HepG2 (cell line): ENCODE measurements around the gene UBC. TPM values are rescaled to one million over a fixed set of nuclear protein-coding genes. Genes with fewer than 3 reads are reported as not detected.

ENCODE experiments used
- AHR ChIP-seq: IDR thresholded peaks from 2 replicates; pipeline ENCODE4 v1.6.1; 2018; ENCODE audit warnings: missing genetic modification reagents, missing compliant biosample characterization
- ARHGAP35 ChIP-seq: sonication (generic); formaldehyde crosslinking; IDR thresholded peaks from 2 replicates; pipeline ENCODE4 v1.9.0; 2022; ENCODE audit warnings: mild to moderate bottlenecking, inconsistent platforms, moderate library complexity, missing genetic modification reagents, borderline replicate concordance
- FLYWCH1 ChIP-seq: sonication (generic); formaldehyde crosslinking; IDR thresholded peaks from 2 replicates; pipeline ENCODE4 v1.8.1; 2023; ENCODE audit warnings: mild to moderate bottlenecking, missing genetic modification reagents
- FOXK2 ChIP-seq: fragments of 450-650 bp; IDR thresholded peaks from 2 replicates; pipeline ENCODE4 v1.6.1; 2016
- GLMP ChIP-seq: sonication (generic); formaldehyde crosslinking; IDR thresholded peaks from 2 replicates; pipeline ENCODE4 v1.9.0; 2021; ENCODE audit warnings: missing genetic modification reagents, mild to moderate bottlenecking, borderline replicate concordance
- JARID2 ChIP-seq: sonication (generic); formaldehyde crosslinking; IDR thresholded peaks from 2 replicates; pipeline ENCODE4 v1.8.1; 2023; ENCODE audit warnings: missing genetic modification reagents, inconsistent platforms; ENCODE audit not compliant: insufficient replicate concordance
- NR2C2 ChIP-seq: sonication (generic); formaldehyde crosslinking; IDR thresholded peaks from 2 replicates; pipeline ENCODE4 v1.4.0; 2020; ENCODE audit warnings: missing genetic modification reagents, mild to moderate bottlenecking, moderate library complexity, borderline replicate concordance
- NR3C1 ChIP-seq: sonication (generic); formaldehyde crosslinking; IDR thresholded peaks from 2 replicates; pipeline ENCODE4 v1.4.0; 2020; ENCODE audit warnings: missing genetic modification reagents
- PCBP2 ChIP-seq: fragments of 200-400 bp; formaldehyde crosslinking; optimal IDR thresholded peaks from 2 replicates; pipeline ENCODE3; 2018; ENCODE audit warnings: low read length, low read depth; ENCODE audit not compliant: poor library complexity, severe bottlenecking
- PHB2 ChIP-seq: fragments of 450-650 bp; IDR thresholded peaks from 2 replicates; pipeline ENCODE4 v1.6.1; 2018; ENCODE audit not compliant: partially characterized antibody
- PITX1 ChIP-seq: sonication (generic); formaldehyde crosslinking; IDR thresholded peaks from 2 replicates; pipeline ENCODE4 v1.5.1; 2020; ENCODE audit warnings: mild to moderate bottlenecking, missing genetic modification reagents
- SIN3A ChIP-seq: IDR thresholded peaks from 2 replicates; pipeline ENCODE4 v1.6.1; 2011; ENCODE audit warnings: low read depth, mild to moderate bottlenecking, control low read depth, low read length, borderline replicate concordance
- SMARCE1 ChIP-seq: fragments of 450-650 bp; IDR thresholded peaks from 2 replicates; pipeline ENCODE4 v1.6.1; 2017; ENCODE audit warnings: borderline replicate concordance
- SOX6 ChIP-seq, 2 experiments: fragments of 450-650 bp in 1 of 2; sonication (generic) in 1 of 2; formaldehyde crosslinking in 1 of 2; IDR thresholded peaks; 2 replicates each; pipeline versions ENCODE4 v1.4.0 to v1.6.1; 2017 to 2020; ENCODE audit warnings: antibody characterized with exemption in 1 of 2, mild to moderate bottlenecking in 1 of 2, missing genetic modification reagents in 1 of 2
- WIZ ChIP-seq: sonication (generic); formaldehyde crosslinking; IDR thresholded peaks from 2 replicates; pipeline ENCODE4 v1.5.1; 2020; ENCODE audit warnings: mild to moderate bottlenecking, missing genetic modification reagents
- ZFP36L1 ChIP-seq: sonication (generic); formaldehyde crosslinking; IDR thresholded peaks from 2 replicates; pipeline ENCODE4 v1.8.0; 2022; ENCODE audit warnings: mild to moderate bottlenecking, missing genetic modification reagents, moderate library complexity
- ZKSCAN8 ChIP-seq: IDR thresholded peaks from 2 replicates; pipeline ENCODE4 v1.6.1; 2016; ENCODE audit warnings: borderline replicate concordance, missing genetic modification reagents, missing compliant biosample characterization
- ZMYM2 ChIP-seq: sonication (generic); formaldehyde crosslinking; IDR thresholded peaks from 2 replicates; pipeline ENCODE4 v1.8.0; 2022; ENCODE audit warnings: mild to moderate bottlenecking, missing genetic modification reagents
- ZNF136 ChIP-seq: sonication (generic); formaldehyde crosslinking; IDR thresholded peaks from 2 replicates; pipeline ENCODE4 v1.8.1; 2022; ENCODE audit warnings: low read depth, mild to moderate bottlenecking, moderate library complexity, missing genetic modification reagents
- ZNF253 ChIP-seq: sonication (generic); formaldehyde crosslinking; IDR thresholded peaks from 2 replicates; pipeline ENCODE4 v1.8.0; 2022; ENCODE audit warnings: mild to moderate bottlenecking, missing genetic modification reagents, borderline replicate concordance
- ZNF414 ChIP-seq: sonication (generic); formaldehyde crosslinking; IDR thresholded peaks from 2 replicates; pipeline ENCODE4 v1.5.0; 2020; ENCODE audit warnings: missing genetic modification reagents
- polyA plus RNA-seq, 8 experiments: library from polyadenylated mRNA; depleted of rRNA in 3 of 8; stranded (reverse) in 7 of 8; unstranded in 1 of 8; fragments of >200 nt; fragmentation: Illumina TruSeq in 4 of 8; extraction: Trizol in 4 of 8; gene quantifications; 2 replicates each; pipeline versions ENCODE4 v1.2.1 to v1.2.3, GENCODE V29; 2011 to 2016; ENCODE audit warnings: low read depth in 4 of 8, missing spikeins in 1 of 8, mixed read lengths in 1 of 8; ENCODE audit not compliant: insufficient read depth in 1 of 8
- total RNA-seq, 5 experiments: library from RNA; depleted of rRNA; stranded (reverse); fragments of >200 nt; fragmentation: Illumina TruSeq; extraction: Trizol; gene quantifications; 2 replicates each; pipeline ENCODE4 v1.2.3, GENCODE V29; 2016; ENCODE audit warnings: low read depth in 1 of 5
- TF ChIP-seq, protein P1 (sequence below): sonication (generic); formaldehyde crosslinking; IDR thresholded peaks from 2 replicates; pipeline ENCODE4 v1.4.0; 2020; ENCODE audit warnings: missing genetic modification reagents

The UBC gene
- total and polyA plus RNA-seq, 2 of the 13 experiments (the other 11 are each of a cell fraction or from before 2014, with no cell fraction given) = 805 to 1,432 TPM

DNA sequence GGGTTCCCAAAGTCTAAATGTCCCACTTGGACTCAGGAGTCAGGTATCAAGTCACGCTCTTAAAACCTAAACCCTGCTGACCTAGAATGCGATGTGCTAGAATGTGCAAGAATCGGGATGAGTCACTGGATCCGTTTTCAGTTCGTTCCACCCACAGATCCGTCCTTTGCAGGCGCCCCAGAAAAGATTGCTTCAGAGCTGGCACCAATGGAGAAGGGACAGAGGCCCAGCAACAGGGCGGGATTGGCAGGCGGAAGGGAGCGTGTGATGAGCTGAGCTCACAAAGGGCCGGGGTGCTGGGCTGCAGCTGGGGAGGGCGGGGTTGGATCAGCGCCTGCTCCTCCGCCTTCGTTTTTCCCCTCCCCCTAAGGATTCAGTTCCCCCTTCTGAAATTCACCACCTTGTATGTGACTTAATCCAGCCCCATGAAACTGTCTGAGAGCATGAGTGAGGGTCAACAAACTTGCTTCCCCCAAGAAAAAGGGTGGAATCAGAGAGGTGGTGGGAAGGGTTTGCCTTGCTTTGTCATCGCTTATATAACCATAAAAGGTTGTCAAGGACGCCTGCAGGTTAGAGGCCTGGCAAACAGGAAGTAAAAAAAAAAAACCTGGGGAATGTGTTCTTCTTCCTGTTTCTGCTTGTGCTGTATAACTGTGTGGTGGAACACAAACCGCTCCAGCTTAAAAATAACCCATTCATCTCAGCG, 2.8 kb upstream of the UBC start (continued):
- TF ChIP-seq, protein P1, sequence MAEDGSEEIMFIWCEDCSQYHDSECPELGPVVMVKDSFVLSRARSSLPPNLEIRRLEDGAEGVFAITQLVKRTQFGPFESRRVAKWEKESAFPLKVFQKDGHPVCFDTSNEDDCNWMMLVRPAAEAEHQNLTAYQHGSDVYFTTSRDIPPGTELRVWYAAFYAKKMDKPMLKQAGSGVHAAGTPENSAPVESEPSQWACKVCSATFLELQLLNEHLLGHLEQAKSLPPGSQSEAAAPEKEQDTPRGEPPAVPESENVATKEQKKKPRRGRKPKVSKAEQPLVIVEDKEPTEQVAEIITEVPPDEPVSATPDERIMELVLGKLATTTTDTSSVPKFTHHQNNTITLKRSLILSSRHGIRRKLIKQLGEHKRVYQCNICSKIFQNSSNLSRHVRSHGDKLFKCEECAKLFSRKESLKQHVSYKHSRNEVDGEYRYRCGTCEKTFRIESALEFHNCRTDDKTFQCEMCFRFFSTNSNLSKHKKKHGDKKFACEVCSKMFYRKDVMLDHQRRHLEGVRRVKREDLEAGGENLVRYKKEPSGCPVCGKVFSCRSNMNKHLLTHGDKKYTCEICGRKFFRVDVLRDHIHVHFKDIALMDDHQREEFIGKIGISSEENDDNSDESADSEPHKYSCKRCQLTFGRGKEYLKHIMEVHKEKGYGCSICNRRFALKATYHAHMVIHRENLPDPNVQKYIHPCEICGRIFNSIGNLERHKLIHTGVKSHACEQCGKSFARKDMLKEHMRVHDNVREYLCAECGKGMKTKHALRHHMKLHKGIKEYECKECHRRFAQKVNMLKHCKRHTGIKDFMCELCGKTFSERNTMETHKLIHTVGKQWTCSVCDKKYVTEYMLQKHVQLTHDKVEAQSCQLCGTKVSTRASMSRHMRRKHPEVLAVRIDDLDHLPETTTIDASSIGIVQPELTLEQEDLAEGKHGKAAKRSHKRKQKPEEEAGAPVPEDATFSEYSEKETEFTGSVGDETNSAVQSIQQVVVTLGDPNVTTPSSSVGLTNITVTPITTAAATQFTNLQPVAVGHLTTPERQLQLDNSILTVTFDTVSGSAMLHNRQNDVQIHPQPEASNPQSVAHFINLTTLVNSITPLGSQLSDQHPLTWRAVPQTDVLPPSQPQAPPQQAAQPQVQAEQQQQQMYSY (CRISPR knock-in tag) = peak; percentile 100
- TF ChIP-seq ZNF136 (peak; percentile 80; the same call in 1 of the 2 replicates), PCBP2 (no peak), SOX6 (IDR thresholded peaks at IDR 0.05) (no peak), SOX6 (CRISPR knock-in tag; IDR thresholded peaks at IDR 0.05) (peak; percentile 70), ZKSCAN8 (CRISPR knock-in tag) (peak; percentile 75; the same call in 1 of the 2 replicates), PITX1 (CRISPR knock-in tag) (peak; percentile 85), NR3C1 (CRISPR knock-in tag) (no peak), AHR (CRISPR knock-in tag) (no peak), ARHGAP35 (CRISPR knock-in tag) (no peak), GLMP (CRISPR knock-in tag) (no peak), WIZ (CRISPR knock-in tag) (no peak), NR2C2 (CRISPR knock-in tag) (peak; percentile 78), FOXK2 (0 out of 2 replicates have a peak, but pooled peaks have one; percentile 42), JARID2 (no peak), SIN3A (peak; percentile 73), PHB2 (no peak), ZMYM2 (peak; percentile 71; the same call in 1 of the 2 replicates), ZFP36L1 (CRISPR knock-in tag) (no peak; the same call in 1 of the 2 replicates), FLYWCH1 (CRISPR knock-in tag) (no peak), ZNF253 (CRISPR knock-in tag) (no peak), SMARCE1 (no peak), ZNF414 (CRISPR knock-in tag) (peak; percentile 69; the same call in 1 of the 2 replicates)
